Body of pancreas (tissue), 4 donors: ENCODE data around the gene SNX11. TPM values are rescaled to one million over a fixed set of nuclear protein-coding genes. Genes with fewer than 3 reads are reported as not detected.

Experiments used
- ATAC-seq: fragments of 150-250 bp; one replicate; pipeline ENCODE4 v1.9.1; 2016
- DNase-seq, 4 donors: peaks; one replicate each; pipeline ENCODE4 v3.0.0-alpha.2; 2019
- H3K27ac ChIP-seq, 4 donors: fragments of 200-600 bp; sonication (generic); 1 replicate in 3 of 4; 2 replicates in 1 of 4; pipeline versions ENCODE4 v1.5.1 to v1.6.1; 2016 to 2019; ENCODE audit warnings: mild to moderate bottlenecking in 1 of 4, mixed read lengths in 1 of 4, moderate library complexity in 1 of 4
- H3K27me3 ChIP-seq, 2 donors: fragments of 200-600 bp; sonication (generic); one replicate each; pipeline ENCODE4 v1.6.0; 2016; ENCODE audit warnings: mild to moderate bottlenecking in 1 of 2
- H3K36me3 ChIP-seq, 2 donors: fragments of 200-600 bp; sonication (generic); replicated peaks in 1 of 2; 2 replicates each; pipeline ENCODE4 v1.5.1; 2016; ENCODE audit warnings: low read depth in 2 of 2; ENCODE audit not compliant: insufficient read depth in 1 of 2
- H3K4me1 ChIP-seq: fragments of 200-600 bp; sonication (generic); one replicate; pipeline ENCODE4 v1.6.0; 2016
- H3K4me3 ChIP-seq, 2 donors: fragments of 200-600 bp; sonication (generic); 1 replicate in 1 of 2; 2 replicates in 1 of 2; pipeline ENCODE4 v1.5.1; 2016 to 2019
- H3K9me3 ChIP-seq, 3 donors: fragments of 200-600 bp; sonication (generic); 1 replicate in 2 of 3; 2 replicates in 1 of 3; pipeline ENCODE4 v1.5.1; 2016
- CTCF ChIP-seq, 7 experiments: fragments of 450-650 bp in 4 of 7; fragments of 200-600 bp in 3 of 7; sonication (generic) in 3 of 7; IDR thresholded peaks; one replicate each; pipeline ENCODE4 v1.5.1; 2016 to 2019; ENCODE audit warnings: antibody characterized with exemption in 7 of 7
- POLR2A ChIP-seq, 3 donors: fragments of 450-650 bp; IDR thresholded peaks; one replicate each; pipeline ENCODE4 v1.6.1; 2016; ENCODE audit warnings: antibody characterized with exemption in 3 of 3, mild to moderate bottlenecking in 2 of 3
- WGBS, 2 donors: methylation state at CpG; one replicate each; pipeline ENCODE4 v1.1.5; 2017; 5-methylcytosine and 5-hydroxymethylcytosine counted together
- intact Hi-C: fragments of 100-400 bp; cut with DNase I; formaldehyde crosslinking; loops from one replicate; pipeline ENCODE4 v1.15.1; 2023
- microRNA counts, 2 donors: library from miRNA; unstranded; fragments of <30 nt; microRNA quantifications; one replicate each; lab custom pipeline; 2017
- microRNA-seq, 2 donors: library from miRNA; unstranded; fragments of <30 nt; microRNA quantifications; one replicate each; pipeline ENCODE4, GENCODE V29; 2016; ENCODE audit warnings: borderline number of aligned reads in 2 of 2, borderline replicate concordance in 2 of 2
- small RNA-seq: library from RNA; depleted of rRNA; stranded (forward); fragments of <200 nt; gene quantifications from one replicate; pipeline ENCODE3, GENCODE V24; 2016
- total RNA-seq, 2 donors: library from RNA; depleted of rRNA; stranded (reverse); fragments of >200 nt; gene quantifications; one replicate each; pipeline ENCODE4 v1.1.0, GENCODE V29; 2016

Gene SNX11
- total RNA-seq, 2 donors from 2014 or later: 5.4 to 10.9 TPM

- intact Hi-C loops: no loop called here
- ATAC-seq: no peak
- no peaks in the 10 kb centered on the region for H3K36me3 ChIP-seq
- H3K27me3 ChIP-seq: no peaks in the 10 kb centered on the region
- no peak for DNase-seq
- H3K9me3 ChIP-seq: no peaks in the 10 kb centered on the region
- no peak overlapping the region for H3K4me3 ChIP-seq
- TF ChIP-seq POLR2A (IDR thresholded peaks at IDR 0.05) (no peak), CTCF (IDR thresholded peaks at IDR 0.05) (peak in 1 of 7 experiments; percentile 7)
- WGBS, 2 donors: 94 to 100% methylated on average over 1 of the region's 1 CpG
- H3K4me1 ChIP-seq: peaks cover 61% of the 10 kb centered on the region
- peak overlapping the region in 3 of 4 donors; percentile 84 to 92 (median 91) for H3K27ac ChIP-seq
Observed at GRCh38 chr17:48163809-48164208, 56.2 kb downstream of the SNX11 start.

GRCh38 chr17:48169926-48170325 is 62.4 kb downstream of the SNX11 start:
- TF ChIP-seq POLR2A (IDR thresholded peaks at IDR 0.05) (no peak), CTCF (IDR thresholded peaks at IDR 0.05) (no peak)
- DNase-seq (no peak), ATAC-seq (no peak)
- 68 to 76% methylated on average over 1 of the region's 1 CpG for WGBS, 2 donors
- H3K4me3 ChIP-seq: no peak overlapping the region
- H3K4me1 ChIP-seq: peaks cover 6% of the 10 kb centered on the region
- H3K27ac ChIP-seq: no peak overlapping the region
- intact Hi-C loops: no loop called here
- no peaks in the 10 kb centered on the region for H3K36me3 ChIP-seq
- no peaks in the 10 kb centered on the region for H3K9me3 ChIP-seq
- H3K27me3 ChIP-seq: no peaks in the 10 kb centered on the region

MicroRNAs within 50 kb of the gene (microRNA counts, 767-probe panel; counts per million panel counts)
- 0 to 736 counts per million in 2 donors for microRNA hsa-miR-1203 (lab: Ali Mortazavi, UCI)

Small RNA genes lying within 50 kb of the gene (microRNA-seq; reads per million reads assigned to microRNA genes)
- gene MIR1203: 0 reads per million in 2 donors

Small RNA genes lying within 50 kb of the gene (small RNA-seq; reads per million reads assigned to genes)
- gene AC004477.2 (not detected), gene MIR1203 (not detected), gene RNU6-1201P (not detected)

Other genes with a start within 250 kb of the SNX11 start
- 1 to 10 TPM; 4.7 to 6.3 TPM for gene SP2, start 211.5 kb upstream of the SNX11 start, total RNA-seq
- gene PNPO, start 166.2 kb upstream of the SNX11 start, total RNA-seq: 10 to 100 TPM; 27.8 to 55.4 TPM
- gene PRR15L, start 149.9 kb upstream of the SNX11 start, total RNA-seq: 10 to 100 TPM; 36.6 to 63.3 TPM
- gene CDK5RAP3, start 136.7 kb upstream of the SNX11 start, total RNA-seq: 100 to 1,000 TPM; 209 to 588 TPM
- gene COPZ2, start 70.0 kb upstream of the SNX11 start, total RNA-seq: 10 to 100 TPM in 1 of 2 donors, 1 to 10 TPM in 1; 7.0 to 43.5 TPM
- 10 to 100 TPM; 39.4 to 74.2 TPM for gene NFE2L1, start 59.4 kb upstream of the SNX11 start, total RNA-seq
- gene CBX1, start 6.3 kb upstream of the SNX11 start, total RNA-seq: 10 to 100 TPM; 15.8 to 34.2 TPM